ENCODE measurements around the gene BOLL.
A peak's percentile ranks its signal among the peaks of the same experiment; 100 is the strongest.
"Not testable (repeated sequence)": the region's sequence is repeated elsewhere in the genome, so short reads cannot be mapped to it uniquely, and the experiment has no call there.

The BOLL gene

DNA sequence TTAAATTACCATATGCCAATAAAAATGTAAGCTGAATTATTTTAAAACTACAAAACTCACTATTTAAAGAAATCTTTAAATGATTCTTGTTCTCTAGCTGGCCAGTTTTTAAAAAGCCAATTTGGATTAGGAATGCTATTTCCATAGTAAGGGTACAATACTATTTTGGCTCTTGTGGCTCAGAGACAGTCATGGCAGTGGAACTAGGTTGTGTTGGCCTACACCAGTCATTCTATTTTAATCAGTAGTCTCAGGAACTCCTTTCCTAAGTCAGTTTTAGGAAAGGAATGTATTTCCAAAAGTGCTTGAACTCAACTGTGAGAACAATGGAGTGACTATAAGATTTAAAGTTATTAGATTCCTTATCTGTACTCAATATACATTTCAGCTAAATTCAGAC, 5.9 kb downstream of the BOLL start:
- ATAC-seq (replicated peaks) (no peak), DNase-seq (no peak)

DNA sequence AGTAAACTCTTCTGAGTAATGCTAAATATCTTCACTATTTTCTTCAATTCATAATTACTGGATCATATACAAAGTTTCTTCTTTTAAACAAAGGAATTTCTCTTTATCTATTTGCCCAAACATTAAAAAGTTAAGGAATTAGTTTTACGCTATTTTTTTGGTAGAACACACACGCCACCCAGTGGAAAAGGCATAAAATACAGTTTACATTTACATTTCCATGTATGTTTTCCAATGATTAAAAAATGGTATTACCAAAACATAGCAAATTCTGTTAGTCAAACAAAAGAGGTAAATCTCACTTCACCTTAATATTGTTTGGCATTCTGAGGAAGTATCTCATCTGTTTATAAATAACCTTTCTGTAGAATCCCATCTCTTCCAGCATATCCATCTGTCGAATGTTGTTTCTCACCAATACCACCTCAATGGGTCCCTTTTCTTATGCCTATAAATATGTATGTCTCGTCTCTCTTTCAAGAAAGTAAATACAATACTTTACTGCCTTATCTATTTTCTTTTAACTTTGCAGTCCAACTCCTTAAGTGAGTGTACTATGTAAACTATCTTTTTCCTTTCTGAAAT, 7.2 kb downstream of the BOLL start:
- DNase-seq (peak; percentile 21 to 35 (median 27)), ATAC-seq (replicated peaks) (no peak)
- Mint-ChIP-seq H3K36me3 (ENCODE audit: insufficient read depth) (no peaks in the 10 kb centered on the region), H3K4me1 (ENCODE audit: low read depth in 2 of 2) (peaks cover 0 to 4% of the 10 kb centered on the region in 2 donors), H3K27me3 (peaks cover 9 to 21% of the 10 kb centered on the region in 2 donors), H3K4me3 (no peak overlapping the region), H3K9me3 (no peaks in the 10 kb centered on the region), H3K27ac (no peak overlapping the region)

More for the DNA sequence above, 5.9 kb downstream of the BOLL start:
- no peak overlapping the region for H3K27ac Mint-ChIP-seq
- no peak overlapping the region for H3K4me3 Mint-ChIP-seq
- peaks cover 0 to 4% of the 10 kb centered on the region in 2 donors for H3K4me1 Mint-ChIP-seq (ENCODE audit: low read depth in 2 of 2)
- H3K27me3 Mint-ChIP-seq: peaks cover 9 to 33% of the 10 kb centered on the region in 2 donors
- H3K9me3 Mint-ChIP-seq: no peaks in the 10 kb centered on the region
- no peaks in the 10 kb centered on the region for H3K36me3 Mint-ChIP-seq (ENCODE audit: insufficient read depth)

DNA sequence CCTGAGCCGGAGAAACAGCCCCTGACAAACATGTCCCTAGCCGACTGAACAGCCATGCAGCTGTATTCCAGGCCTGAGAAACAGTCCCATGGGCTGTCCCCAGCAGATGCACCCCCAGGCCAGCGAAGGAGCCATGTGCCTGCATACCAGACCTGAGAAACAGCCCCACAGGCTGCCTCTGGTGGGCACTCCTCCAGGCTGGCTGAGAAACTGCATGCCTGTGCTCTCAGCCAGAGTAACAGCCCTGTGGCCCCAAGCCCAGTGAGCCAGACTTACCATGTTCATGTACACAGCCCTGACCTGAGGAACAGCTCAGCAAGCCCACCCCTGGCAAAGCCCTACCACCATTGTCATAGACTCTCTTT, 24.8 kb downstream of the BOLL start:
- no peak overlapping the region for H3K27ac Mint-ChIP-seq
- no peaks in the 10 kb centered on the region for H3K36me3 Mint-ChIP-seq (ENCODE audit: insufficient read depth)
- peaks cover 3 to 8% of the 10 kb centered on the region in 2 donors for H3K9me3 Mint-ChIP-seq
- no peak for DNase-seq
- no peaks in the 10 kb centered on the region for H3K4me1 Mint-ChIP-seq (ENCODE audit: low read depth in 2 of 2)
- peaks cover 14 to 35% of the 10 kb centered on the region in 2 donors for H3K27me3 Mint-ChIP-seq
- no peak for ATAC-seq (replicated peaks)
- H3K4me3 Mint-ChIP-seq: no peak overlapping the region

GRCh38 chr2:197759625-197760292, 25.4 kb downstream of the BOLL start:
- Mint-ChIP-seq H3K4me3 (no peak overlapping the region), H3K27me3 (peaks cover 19 to 35% of the 10 kb centered on the region in 2 donors), H3K4me1 (ENCODE audit: low read depth in 2 of 2) (no peaks in the 10 kb centered on the region), H3K9me3 (peaks cover 3 to 8% of the 10 kb centered on the region in 2 donors), H3K36me3 (ENCODE audit: insufficient read depth) (no peaks in the 10 kb centered on the region), H3K27ac (no peak overlapping the region)
- no peak for DNase-seq
- ATAC-seq (replicated peaks): no peak

- ATAC-seq (replicated peaks) (no peak), DNase-seq (no peak)
- Mint-ChIP-seq H3K36me3 (ENCODE audit: insufficient read depth) (no peaks in the 10 kb centered on the region), H3K4me3 (no peak overlapping the region), H3K4me1 (ENCODE audit: low read depth in 2 of 2) (no peaks in the 10 kb centered on the region), H3K27me3 (peaks cover 23 to 36% of the 10 kb centered on the region in 2 donors), H3K27ac (no peak overlapping the region), H3K9me3 (peaks cover 4 to 8% of the 10 kb centered on the region in 2 donors)
Measured at GRCh38 chr2:197759013-197759412, 26.1 kb downstream of the BOLL start.

DNA sequence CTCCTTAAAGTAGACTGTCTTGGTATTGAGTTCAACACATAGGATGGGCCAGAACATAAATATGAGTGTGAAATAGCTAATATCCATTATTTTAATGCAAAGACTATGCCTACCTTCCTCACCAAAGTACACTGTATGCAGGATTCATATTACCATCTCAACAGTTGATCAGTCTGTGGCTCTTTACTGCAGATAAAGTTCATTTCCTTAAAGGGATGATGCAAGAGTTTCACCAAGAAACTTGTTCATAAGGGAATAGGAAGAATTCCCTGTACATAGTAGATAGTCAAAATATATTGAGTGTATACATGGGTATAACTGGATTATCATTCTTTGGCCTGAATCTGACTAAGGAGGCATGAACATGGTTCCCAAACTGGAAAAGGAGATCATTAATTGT, 44.9 kb downstream of the BOLL start:
- ATAC-seq (replicated peaks) (no peak), DNase-seq (no peak)
- Mint-ChIP-seq H3K4me1 (ENCODE audit: low read depth in 2 of 2) (no peaks in the 10 kb centered on the region), H3K27me3 (peaks cover 0 to 35% of the 10 kb centered on the region in 2 donors), H3K9me3 (no peaks in the 10 kb centered on the region), H3K27ac (no peak overlapping the region), H3K36me3 (ENCODE audit: insufficient read depth) (peaks cover 2% of the 10 kb centered on the region), H3K4me3 (no peak overlapping the region)

- not testable (repeated sequence) for H3K27me3 Mint-ChIP-seq; H3K4me3 Mint-ChIP-seq; H3K36me3 Mint-ChIP-seq (ENCODE audit: insufficient read depth); ATAC-seq (replicated peaks); H3K27ac Mint-ChIP-seq; H3K4me1 Mint-ChIP-seq (ENCODE audit: low read depth in 2 of 2); DNase-seq
- peaks cover 2 to 10% of the 10 kb centered on the region in 2 donors for H3K9me3 Mint-ChIP-seq
Measured at GRCh38 chr2:197728555-197729544, 56.3 kb downstream of the BOLL start.

GRCh38 chr2:197727011-197727410, 58.1 kb downstream of the BOLL start:
- Mint-ChIP-seq H3K4me3 (no peak overlapping the region), H3K9me3 (peaks cover 2 to 10% of the 10 kb centered on the region in 2 donors), H3K27me3 (peaks cover 9% of the 10 kb centered on the region in 2 donors), H3K27ac (no peak overlapping the region), H3K36me3 (ENCODE audit: insufficient read depth) (no peaks in the 10 kb centered on the region), H3K4me1 (ENCODE audit: low read depth in 2 of 2) (no peaks in the 10 kb centered on the region)
- DNase-seq (no peak), ATAC-seq (replicated peaks) (no peak)

DNA sequence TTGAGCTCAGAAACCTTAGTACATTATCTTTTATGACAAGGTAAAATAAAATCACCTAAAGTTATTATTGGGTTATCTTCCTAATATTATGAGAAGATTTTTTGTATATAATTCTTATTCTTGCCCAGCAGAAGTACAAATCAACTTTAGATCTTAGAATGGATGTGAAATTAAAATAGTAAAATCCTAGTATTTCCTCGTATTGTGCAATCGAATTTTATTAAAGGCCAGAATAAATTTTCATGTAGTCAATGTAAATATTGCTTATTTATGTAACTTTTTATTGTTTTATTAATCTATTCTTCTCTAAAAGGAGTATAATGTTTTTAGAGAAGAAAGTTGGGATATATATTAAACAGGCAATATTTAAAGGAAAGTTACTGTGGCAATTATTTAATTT, 67.3 kb downstream of the BOLL start:
- Mint-ChIP-seq H3K36me3 (ENCODE audit: insufficient read depth) (peaks cover 9% of the 10 kb centered on the region), H3K27ac (no peak overlapping the region), H3K27me3 (no peaks in the 10 kb centered on the region), H3K9me3 (no peaks in the 10 kb centered on the region), H3K4me1 (ENCODE audit: low read depth in 2 of 2) (peaks cover 2 to 4% of the 10 kb centered on the region in 2 donors), H3K4me3 (no peak overlapping the region)
- no peak for ATAC-seq (replicated peaks)
- DNase-seq: no peak

GRCh38 chr2:197713271-197713670, 71.8 kb downstream of the BOLL start:
- Mint-ChIP-seq H3K4me3 (no peak overlapping the region), H3K9me3 (no peaks in the 10 kb centered on the region), H3K4me1 (ENCODE audit: low read depth in 2 of 2) (peaks cover 21 to 31% of the 10 kb centered on the region in 2 donors), H3K27me3 (no peaks in the 10 kb centered on the region), H3K27ac (no peak overlapping the region), H3K36me3 (ENCODE audit: insufficient read depth) (peaks cover 17% of the 10 kb centered on the region)
- DNase-seq (no peak), ATAC-seq (replicated peaks) (no peak)

GRCh38 chr2:197711578-197711977, 73.5 kb downstream of the BOLL start:
- Mint-ChIP-seq H3K36me3 (ENCODE audit: insufficient read depth) (peaks cover 17% of the 10 kb centered on the region), H3K4me3 (no peak overlapping the region), H3K4me1 (ENCODE audit: low read depth in 2 of 2) (peaks cover 31 to 44% of the 10 kb centered on the region in 2 donors), H3K27ac (no peak overlapping the region), H3K27me3 (no peaks in the 10 kb centered on the region), H3K9me3 (no peaks in the 10 kb centered on the region)
- DNase-seq (no peak), ATAC-seq (replicated peaks) (no peak)

DNA sequence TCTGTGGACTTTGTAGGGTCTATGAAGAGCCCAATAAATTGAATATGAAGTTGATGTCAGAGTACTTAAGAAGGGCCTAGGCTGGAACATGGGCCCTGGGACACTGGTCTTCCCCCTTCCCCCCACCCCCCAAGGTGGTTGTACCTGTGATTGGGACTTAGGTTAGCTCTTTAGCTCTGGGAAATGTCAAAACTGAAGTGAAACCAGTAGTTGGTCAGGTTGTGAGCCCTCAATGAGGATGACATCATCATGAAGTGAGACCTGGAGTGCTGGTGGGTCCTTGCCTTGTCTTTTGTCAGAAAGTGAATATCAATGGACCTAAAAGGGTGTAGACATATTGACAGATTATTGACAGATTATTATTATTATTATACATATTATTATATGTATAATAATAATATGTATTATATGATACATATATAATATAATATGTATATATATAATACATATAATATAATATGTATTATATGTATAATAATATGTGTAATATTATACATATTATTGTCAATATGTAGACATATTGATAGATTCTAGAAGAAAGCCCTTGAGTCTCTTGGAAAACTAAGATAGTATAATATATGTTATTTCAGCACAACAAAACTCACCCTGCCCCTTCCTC, 74.6 kb downstream of the BOLL start:
- H3K4me1 Mint-ChIP-seq (ENCODE audit: low read depth in 2 of 2): peaks cover 39 to 52% of the 10 kb centered on the region in 2 donors
- H3K4me3 Mint-ChIP-seq: no peak overlapping the region
- DNase-seq (no peak), ATAC-seq (replicated peaks) (no peak)
- H3K27ac Mint-ChIP-seq: no peak overlapping the region
- peaks cover 16% of the 10 kb centered on the region for H3K36me3 Mint-ChIP-seq (ENCODE audit: insufficient read depth)
- H3K9me3 Mint-ChIP-seq: no peaks in the 10 kb centered on the region
- H3K27me3 Mint-ChIP-seq: no peaks in the 10 kb centered on the region

DNA sequence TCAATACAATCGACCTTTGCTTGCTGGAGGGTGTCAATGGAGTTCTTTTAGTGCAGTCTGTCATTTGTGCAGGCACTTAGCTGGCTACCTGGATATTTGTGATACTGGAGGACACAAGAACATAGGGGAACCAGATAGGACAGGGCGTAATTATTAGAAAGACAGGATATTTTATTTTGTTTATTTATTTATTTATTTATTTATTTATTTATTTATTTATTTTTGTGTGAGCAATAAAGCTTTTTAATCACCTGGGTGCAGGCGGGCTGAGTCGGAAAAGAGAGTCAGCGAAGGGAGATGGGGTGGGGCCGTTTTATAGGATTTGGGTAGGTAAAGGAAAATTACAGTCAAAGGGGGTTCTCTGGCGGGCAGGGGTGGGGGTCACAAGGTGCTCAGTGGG, 76.0 kb downstream of the BOLL start:
- Mint-ChIP-seq H3K4me3 (peak overlapping the region in 1 of 2 donors; percentile 55), H3K27ac (peak overlapping the region in 1 of 2 donors; percentile 3), H3K4me1 (ENCODE audit: low read depth in 2 of 2) (peaks cover 44 to 54% of the 10 kb centered on the region in 2 donors), H3K36me3 (ENCODE audit: insufficient read depth) (peaks cover 23% of the 10 kb centered on the region)
- not testable (repeated sequence) for H3K9me3 Mint-ChIP-seq; H3K27me3 Mint-ChIP-seq; DNase-seq; ATAC-seq (replicated peaks)

Data from effector memory CD8-positive, alpha-beta T cell (primary cell).